Gastrocnemius medialis (tissue), 4 donors: ENCODE measurements around the gene ZNF768. TPM values are rescaled to one million over a fixed set of nuclear protein-coding genes. Genes with fewer than 3 reads are reported as not detected.
A peak's percentile ranks its signal among the peaks of the same experiment; 100 is the strongest.

Experiments used
- ATAC-seq, 2 donors: fragments of 150-250 bp; one replicate each; pipeline ENCODE4 v1.9.1; 2016
- DNase-seq, 2 donors: peaks; one replicate each; pipeline ENCODE4 v3.0.0-alpha.2; 2019
- H3K27ac ChIP-seq, 4 donors: fragments of 200-600 bp; sonication (generic); 1 replicate in 1 of 4; 2 replicates in 3 of 4; pipeline ENCODE4 v1.5.1; 2016 to 2018; ENCODE audit warnings: mild to moderate bottlenecking in 2 of 4, moderate library complexity in 1 of 4
- H3K27me3 ChIP-seq, 3 donors: fragments of 200-600 bp; sonication (generic) in 2 of 3; 1 replicate in 1 of 3; 2 replicates in 2 of 3; pipeline versions ENCODE4 v1.5.1 to v1.6.0; 2016 to 2019; ENCODE audit warnings: mild to moderate bottlenecking in 1 of 3, moderate library complexity in 1 of 3
- H3K36me3 ChIP-seq, 2 donors: fragments of 200-600 bp; sonication (generic) in 1 of 2; one replicate each; pipeline ENCODE4 v1.5.1; 2017 to 2018
- H3K4me1 ChIP-seq, 2 donors: fragments of 200-600 bp; sonication (generic) in 1 of 2; one replicate each; pipeline ENCODE4 v1.5.1; 2016 to 2017; ENCODE audit warnings: mild to moderate bottlenecking in 2 of 2
- H3K4me3 ChIP-seq, 4 donors: fragments of 200-600 bp; sonication (generic) in 3 of 4; 1 replicate in 1 of 4; 2 replicates in 3 of 4; pipeline ENCODE4 v1.5.1; 2016 to 2019; ENCODE audit warnings: mild to moderate bottlenecking in 2 of 4
- H3K9me3 ChIP-seq, 3 donors: fragments of 200-600 bp; sonication (generic) in 2 of 3; 1 replicate in 1 of 3; 2 replicates in 2 of 3; pipeline ENCODE4 v1.5.1; 2016 to 2019
- POLR2A ChIP-seq, 2 donors: fragments of 450-650 bp; IDR thresholded peaks; one replicate each; pipeline ENCODE4 v1.6.1; 2017; ENCODE audit warnings: antibody characterized with exemption in 2 of 2, mild to moderate bottlenecking in 2 of 2, moderate library complexity in 2 of 2
- in situ Hi-C, 4 donors: fragments of 200-750 bp; cut with MboI; loops; one replicate each; pipeline versions ENCODE4 v1.15.0 to v1.8.0; 2017; ENCODE audit warnings: low sequenced_read_pairs in 4 of 4
- intact Hi-C: fragments of 100-400 bp; cut with DNase I; formaldehyde crosslinking; loops from one replicate; pipeline ENCODE4 v1.15.1; 2023; ENCODE audit warnings: low total_unique reads
- total RNA-seq, 4 donors: library from RNA; depleted of rRNA; stranded (reverse); fragments of >200 nt; gene quantifications; one replicate each; pipeline versions ENCODE4 v1.1.0 to v1.2.3, GENCODE V29; 2016
- TF ChIP-seq, protein P1 (sequence below), 5 experiments: fragments of 450-650 bp in 3 of 5; fragments of 200-600 bp in 2 of 5; sonication (generic) in 2 of 5; IDR thresholded peaks in 4 of 5; conservative IDR thresholded peaks in 1 of 5; 1 replicate in 4 of 5; 2 replicates in 1 of 5; pipeline ENCODE4 v1.5.1; 2016 to 2019; ENCODE audit warnings: antibody characterized with exemption in 5 of 5, mild to moderate bottlenecking in 3 of 5, moderate library complexity in 3 of 5

The ZNF768 gene
- total RNA-seq: 100 to 1,000 TPM in 1 of 4 donors, 10 to 100 TPM in 3; 39.8 to 118 (median 69.8) TPM

DNA sequence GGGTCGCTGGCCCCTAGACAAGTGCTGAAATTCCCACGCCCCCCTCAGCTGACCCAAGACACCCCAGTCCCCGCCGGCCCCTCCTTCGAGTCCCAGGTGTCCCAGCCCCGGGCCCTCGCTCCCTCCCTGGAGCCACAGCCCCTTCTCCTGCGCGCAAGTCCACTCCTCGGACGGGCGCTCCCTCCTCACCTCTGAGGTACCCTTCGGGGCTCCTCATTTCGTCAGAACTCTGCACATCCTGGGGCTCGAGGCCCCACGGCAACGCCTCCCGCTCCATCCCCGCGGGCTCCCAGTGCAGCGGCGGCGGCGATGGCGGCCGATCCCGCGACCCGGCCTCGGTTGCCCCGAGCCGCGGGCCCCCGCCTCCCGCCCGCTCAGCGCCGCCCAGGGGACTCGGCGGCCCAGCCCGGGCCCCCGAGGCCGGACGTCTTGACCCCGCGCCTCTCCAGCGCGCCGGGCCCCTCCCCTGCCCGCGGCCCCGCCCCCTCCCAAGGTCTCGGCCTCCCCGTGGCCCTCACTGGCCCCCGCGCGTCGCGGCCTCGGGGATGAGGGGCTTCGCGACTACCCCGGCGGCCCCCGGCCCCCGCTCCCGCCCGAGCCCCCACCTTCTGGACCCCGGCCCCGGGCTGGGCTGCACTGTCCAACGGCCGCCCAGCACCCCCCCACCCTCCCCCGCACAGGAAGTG, at the start of gene ZNF768:
Gene ZNF768, minus strand, starts transcription at position 430 of the 686 bp plus-strand sequence. Its CDS starts 153 bp downstream, at position 277.
- Histone ChIP-seq H3K9me3 (no peaks in the 10 kb centered on the region), H3K27me3 (no peaks in the 10 kb centered on the region), H3K4me1 (peaks cover 19 to 36% of the 10 kb centered on the region in 2 donors), H3K4me3 (peak within 1 kb of the TSS; percentile 66 to 91 (median 86)), H3K36me3 (peaks cover 0 to 10% of the 10 kb centered on the region in 2 donors), H3K27ac (peak within 1 kb of the TSS; percentile 96 to 100 (median 97))
- DNase-seq (peak; percentile 35), ATAC-seq (peak; percentile 37 to 40)
- intact Hi-C loops (loop anchor here (2.0 to 10.0 kb wide), 5 partner anchors 33 to 711 kb away; partner anchors contain the start of genes PAGR1, PRRT2, SEPHS2 and ZNF646), in situ Hi-C loops (loop anchor here in 2 of 4 donors (10.0 kb wide), 1 partner anchor 91 kb away; the partner anchor contains the start of gene DCTPP1 (in 2 of the 2))
- no peak for TF ChIP-seq POLR2A (IDR thresholded peaks at IDR 0.05)

- no peak for ATAC-seq
- H3K36me3 ChIP-seq: peaks cover 0 to 12% of the 10 kb centered on the region in 2 donors
- TF ChIP-seq, protein P1, sequence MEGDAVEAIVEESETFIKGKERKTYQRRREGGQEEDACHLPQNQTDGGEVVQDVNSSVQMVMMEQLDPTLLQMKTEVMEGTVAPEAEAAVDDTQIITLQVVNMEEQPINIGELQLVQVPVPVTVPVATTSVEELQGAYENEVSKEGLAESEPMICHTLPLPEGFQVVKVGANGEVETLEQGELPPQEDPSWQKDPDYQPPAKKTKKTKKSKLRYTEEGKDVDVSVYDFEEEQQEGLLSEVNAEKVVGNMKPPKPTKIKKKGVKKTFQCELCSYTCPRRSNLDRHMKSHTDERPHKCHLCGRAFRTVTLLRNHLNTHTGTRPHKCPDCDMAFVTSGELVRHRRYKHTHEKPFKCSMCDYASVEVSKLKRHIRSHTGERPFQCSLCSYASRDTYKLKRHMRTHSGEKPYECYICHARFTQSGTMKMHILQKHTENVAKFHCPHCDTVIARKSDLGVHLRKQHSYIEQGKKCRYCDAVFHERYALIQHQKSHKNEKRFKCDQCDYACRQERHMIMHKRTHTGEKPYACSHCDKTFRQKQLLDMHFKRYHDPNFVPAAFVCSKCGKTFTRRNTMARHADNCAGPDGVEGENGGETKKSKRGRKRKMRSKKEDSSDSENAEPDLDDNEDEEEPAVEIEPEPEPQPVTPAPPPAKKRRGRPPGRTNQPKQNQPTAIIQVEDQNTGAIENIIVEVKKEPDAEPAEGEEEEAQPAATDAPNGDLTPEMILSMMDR (IDR thresholded peaks at IDR 0.05 in 4 of 5, conservative IDR thresholded peaks at IDR 0.05 in 1 of 5): no peak
- no peak for TF ChIP-seq POLR2A (IDR thresholded peaks at IDR 0.05)
- H3K4me1 ChIP-seq: peaks cover 21 to 24% of the 10 kb centered on the region in 2 donors
- DNase-seq: no peak
- H3K27ac ChIP-seq: no peak overlapping the region
- intact Hi-C loops: loop anchor here (5.0 kb wide), 1 partner anchor 33 kb away; no protein-coding TSS in a partner anchor
- no peaks in the 10 kb centered on the region for H3K9me3 ChIP-seq
- in situ Hi-C loops: loop anchor here in 2 of 4 donors (5.0 to 10.0 kb wide), 2 partner anchors 60 to 78 kb away; partner anchors contain the start of gene PRR14 (in 1 of the 2)
- H3K27me3 ChIP-seq: no peaks in the 10 kb centered on the region
- no peak overlapping the region for H3K4me3 ChIP-seq
Measured at GRCh38 chr16:30574678-30575077, 48.3 kb upstream of the ZNF768 start.

DNA sequence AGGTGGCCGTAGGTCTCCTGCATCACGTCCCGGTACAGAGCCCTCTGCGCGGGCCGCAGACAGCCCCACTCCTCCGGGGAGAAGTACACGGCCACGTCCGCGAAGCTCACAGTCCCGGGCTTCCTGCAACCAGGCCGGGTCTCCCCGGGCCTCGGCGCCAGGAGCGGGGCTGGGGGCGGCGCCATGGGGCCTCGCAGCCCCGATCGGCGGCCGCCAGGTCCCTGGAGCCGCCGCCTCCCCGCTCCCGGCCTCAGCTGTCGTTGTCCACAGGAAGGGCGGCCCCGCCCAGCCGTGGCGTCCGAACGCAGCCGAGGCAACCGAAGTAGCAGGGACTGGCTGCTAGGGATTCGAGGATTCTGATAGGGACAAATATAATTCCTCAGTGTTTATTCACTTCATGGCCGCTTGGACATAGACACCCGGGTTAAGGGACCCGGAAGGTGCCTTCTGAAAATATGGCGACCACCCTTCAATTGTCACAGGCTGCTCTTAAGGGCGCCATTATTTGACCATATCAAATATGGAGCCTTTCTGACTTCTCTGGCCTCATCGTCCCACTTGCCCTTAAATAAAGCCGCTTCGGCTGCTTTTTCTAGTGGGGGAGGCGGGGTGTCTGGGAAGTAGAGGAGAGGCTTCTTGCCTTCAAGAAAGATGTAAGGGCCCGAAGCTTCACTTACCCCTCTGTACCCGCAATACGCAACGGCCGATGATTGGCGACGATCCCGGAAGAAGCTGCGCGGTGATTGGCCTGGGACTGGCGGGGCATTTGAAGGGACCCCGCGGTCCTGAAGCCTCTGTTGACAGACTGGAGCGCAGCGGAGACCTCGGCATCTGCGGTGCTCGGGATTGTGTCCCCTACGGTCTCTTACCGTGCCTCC, 45.3 kb upstream of the ZNF768 start, which contains the start of gene ZNF688:
Gene ZNF688, minus strand, starts transcription at position 270 of the 878 bp plus-strand sequence. Its CDS starts 85 bp downstream, at position 185.
- peak in 1 of 2 donors; percentile 68 for TF ChIP-seq POLR2A (IDR thresholded peaks at IDR 0.05)
- TF ChIP-seq, protein P1 (IDR thresholded peaks at IDR 0.05 in 4 of 5, conservative IDR thresholded peaks at IDR 0.05 in 1 of 5): no peak
- DNase-seq (peak; percentile 95 to 96), ATAC-seq (peak; percentile 96)
- in situ Hi-C loops: loop anchor here in 2 of 4 donors (5.0 to 10.0 kb wide), 2 partner anchors 63 to 81 kb away; partner anchors contain the start of gene PRR14 (in 1 of the 2)
- H3K36me3 ChIP-seq: no peaks in the 10 kb centered on the region
- H3K4me3 ChIP-seq: peak within 1 kb of the TSS; percentile 75 to 96 (median 86)
- no peaks in the 10 kb centered on the region for H3K27me3 ChIP-seq
- peak within 1 kb of the TSS; percentile 84 to 99 (median 98) for H3K27ac ChIP-seq
- intact Hi-C loops: loop anchor here (1.0 to 5.0 kb wide), 6 partner anchors 10 to 63 kb away; partner anchors contain the start of genes ZNF764 and ZNF785
- peaks cover 21 to 24% of the 10 kb centered on the region in 2 donors for H3K4me1 ChIP-seq
- no peaks in the 10 kb centered on the region for H3K9me3 ChIP-seq

- TF ChIP-seq, protein P1 (IDR thresholded peaks at IDR 0.05 in 4 of 5, conservative IDR thresholded peaks at IDR 0.05 in 1 of 5): no peak
- no peak for TF ChIP-seq POLR2A (IDR thresholded peaks at IDR 0.05)
- peak overlapping the region; percentile 84 to 99 (median 98) for H3K27ac ChIP-seq
- H3K9me3 ChIP-seq: no peaks in the 10 kb centered on the region
- H3K4me3 ChIP-seq: peak overlapping the region; percentile 75 to 96 (median 86)
- DNase-seq (no peak), ATAC-seq (peak in 1 of 2 donors; percentile 9)
- intact Hi-C loops (loop anchor here (1.0 to 5.0 kb wide), 3 partner anchors 13 to 36 kb away; partner anchors contain the start of gene ZNF764), in situ Hi-C loops (loop anchor here in 2 of 4 donors (5.0 to 10.0 kb wide), 2 partner anchors 64 to 81 kb away; partner anchors contain the start of gene PRR14 (in 1 of the 2))
- peaks cover 21 to 24% of the 10 kb centered on the region in 2 donors for H3K4me1 ChIP-seq
- no peaks in the 10 kb centered on the region for H3K36me3 ChIP-seq
- H3K27me3 ChIP-seq: no peaks in the 10 kb centered on the region
Measured at GRCh38 chr16:30570636-30571444, 44.5 kb upstream of the ZNF768 start.
